ENCODE results near the gene HNRNPC. TPM values are rescaled to one million over a fixed set of nuclear protein-coding genes. Genes with fewer than 3 reads are reported as not detected.
"Not testable (repeated sequence)": the region's sequence is repeated elsewhere in the genome, so short reads cannot be mapped to it uniquely, and the experiment has no call there.

The HNRNPC gene
- total RNA-seq, 1 donor from 2014 or later: 162 TPM

DNA sequence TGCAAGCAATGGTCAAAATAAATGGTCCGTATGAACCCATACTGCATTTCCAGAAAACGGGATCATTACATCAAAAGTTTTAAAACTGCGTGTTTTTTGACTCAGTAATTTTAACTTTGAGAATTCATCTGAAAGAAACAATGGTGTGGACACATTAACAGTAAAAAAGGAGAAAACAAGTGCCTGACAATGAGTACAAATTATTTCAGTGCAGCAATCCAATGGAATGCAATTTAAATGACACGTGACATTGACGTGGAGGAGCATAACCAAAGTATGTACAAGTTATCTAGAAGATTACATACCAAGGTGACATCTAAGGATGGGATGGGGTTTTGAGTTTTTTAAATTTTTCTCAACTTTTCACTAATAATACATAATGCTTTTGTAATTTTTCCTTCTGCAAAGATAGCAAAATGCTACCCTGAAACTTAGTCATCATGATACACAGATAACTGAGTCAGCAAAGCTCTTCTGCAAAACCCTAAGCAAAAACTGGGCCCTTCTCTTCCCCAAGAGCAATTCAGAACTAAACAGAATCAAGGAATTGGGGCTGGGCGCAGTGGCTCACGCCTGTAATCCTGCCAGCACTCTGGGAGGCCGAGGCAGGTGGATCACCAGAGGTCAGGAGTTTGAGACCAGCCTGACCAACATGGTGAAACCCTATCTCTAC, 20.4 kb downstream of the HNRNPC start:
- DNase-seq (ENCODE audit: low spot score) (no peak), ATAC-seq (no peak)

DNA sequence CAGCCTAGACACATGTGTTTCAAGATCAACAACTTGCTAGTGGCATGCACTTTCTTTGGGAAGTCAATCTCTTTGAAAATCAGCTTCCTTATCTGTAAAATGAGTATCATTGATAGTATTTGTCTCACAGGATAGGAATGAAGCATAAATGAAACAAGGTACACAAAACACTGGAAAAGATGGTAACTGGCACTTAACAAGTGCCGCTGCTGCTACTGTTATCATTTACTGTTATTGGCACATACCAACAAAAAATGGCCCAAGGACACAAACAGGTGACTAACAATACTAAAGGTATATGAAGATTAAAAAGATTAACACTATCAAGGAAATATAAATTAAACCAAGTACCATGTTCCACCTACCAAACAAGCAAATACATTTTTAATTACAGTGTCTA, 20.9 kb downstream of the HNRNPC start:
- DNase-seq (ENCODE audit: low spot score) (no peak), ATAC-seq (no peak)

DNA sequence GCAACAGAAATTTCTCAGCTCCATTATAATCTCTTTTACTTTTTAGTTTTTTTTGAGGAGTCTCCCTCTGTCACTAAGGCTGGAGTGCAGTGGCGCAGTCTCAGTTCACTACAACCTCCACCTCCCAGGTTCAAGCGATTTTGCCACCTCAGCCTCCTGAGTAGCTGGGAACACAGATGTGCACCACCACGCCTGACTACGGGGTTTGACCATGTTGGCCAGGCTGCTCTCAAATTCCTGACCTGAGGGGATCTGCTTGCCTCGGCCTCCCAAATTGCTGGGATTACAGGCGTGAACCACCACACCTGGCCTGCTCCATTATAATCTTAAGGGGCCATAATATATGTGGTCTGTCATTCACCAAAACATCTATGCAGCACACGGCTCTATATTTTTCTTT, 23.4 kb downstream of the HNRNPC start:
- DNase-seq (ENCODE audit: low spot score) (no peak), ATAC-seq (no peak)

DNA sequence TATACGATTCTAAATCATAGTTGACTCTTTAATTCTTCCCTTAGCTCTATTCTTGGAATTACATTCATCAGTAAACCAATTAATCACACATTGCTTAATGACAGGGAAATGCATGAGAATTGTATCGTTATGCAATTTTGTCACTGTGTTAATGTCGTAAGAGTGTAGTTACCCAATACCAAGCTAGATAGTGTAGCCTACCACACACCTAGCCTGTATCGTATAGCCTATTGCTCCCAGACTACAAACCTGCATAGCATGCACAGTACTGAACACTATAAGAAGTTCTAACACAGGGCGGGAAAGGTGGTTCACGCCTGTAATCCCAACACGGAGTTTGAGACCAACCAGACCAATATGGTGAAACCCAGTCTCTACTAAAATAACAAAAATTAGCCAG, 24.7 kb downstream of the HNRNPC start:
- peak; percentile 69 for ATAC-seq

DNA sequence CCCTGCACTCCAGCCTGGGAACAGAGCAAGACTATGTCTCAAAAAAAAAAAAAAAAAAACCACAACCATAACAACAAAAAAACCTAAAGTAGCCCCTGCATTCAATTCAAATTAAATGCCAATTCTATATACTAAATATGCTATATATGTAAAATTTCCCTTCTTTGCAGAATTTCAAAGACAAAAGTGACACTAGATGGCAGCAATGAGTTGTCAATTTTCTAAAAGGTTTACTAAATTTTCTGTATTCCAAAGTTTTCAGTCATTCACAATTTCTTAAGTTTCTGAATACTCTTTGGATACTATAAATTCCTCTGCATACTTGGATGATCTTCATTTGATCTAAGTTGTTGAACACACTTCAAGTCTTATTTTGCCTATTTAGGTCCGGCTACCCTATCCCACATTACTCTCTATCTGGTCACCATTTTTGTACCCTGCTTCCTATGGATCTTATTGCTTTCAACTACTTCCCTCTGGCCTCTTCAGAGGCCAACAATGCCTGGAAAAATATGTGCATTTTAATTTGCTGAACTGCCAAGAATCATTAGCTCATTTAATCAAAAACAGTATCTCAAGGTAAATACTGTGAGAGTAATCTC, 27.9 kb downstream of the HNRNPC start:
- no peak for ATAC-seq

More for the DNA sequence above, 24.7 kb downstream of the HNRNPC start:
- no peak for DNase-seq (ENCODE audit: low spot score)

DNA sequence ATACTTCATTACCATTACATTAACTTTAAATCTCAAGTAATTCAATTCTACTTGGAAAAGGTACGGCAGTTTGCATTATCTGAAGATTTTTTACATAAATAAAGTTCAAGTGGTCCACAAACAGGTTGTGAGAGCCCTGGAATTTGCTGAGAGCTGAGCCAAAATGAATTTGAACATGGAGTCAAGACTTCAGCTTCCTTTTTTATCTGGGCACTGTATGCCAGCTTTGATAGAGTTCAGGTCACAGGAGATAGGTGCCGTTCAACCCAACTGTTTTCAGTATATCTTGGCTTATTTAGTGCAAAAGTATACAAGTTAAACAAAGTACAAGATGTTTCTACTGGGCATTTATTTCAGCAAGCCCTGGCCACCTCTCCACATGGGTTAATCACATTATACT, 28.8 kb downstream of the HNRNPC start:
- ATAC-seq (no peak), DNase-seq (ENCODE audit: low spot score) (no peak)

More for the DNA sequence above, 27.9 kb downstream of the HNRNPC start:
- no peak for DNase-seq (ENCODE audit: low spot score)

DNA sequence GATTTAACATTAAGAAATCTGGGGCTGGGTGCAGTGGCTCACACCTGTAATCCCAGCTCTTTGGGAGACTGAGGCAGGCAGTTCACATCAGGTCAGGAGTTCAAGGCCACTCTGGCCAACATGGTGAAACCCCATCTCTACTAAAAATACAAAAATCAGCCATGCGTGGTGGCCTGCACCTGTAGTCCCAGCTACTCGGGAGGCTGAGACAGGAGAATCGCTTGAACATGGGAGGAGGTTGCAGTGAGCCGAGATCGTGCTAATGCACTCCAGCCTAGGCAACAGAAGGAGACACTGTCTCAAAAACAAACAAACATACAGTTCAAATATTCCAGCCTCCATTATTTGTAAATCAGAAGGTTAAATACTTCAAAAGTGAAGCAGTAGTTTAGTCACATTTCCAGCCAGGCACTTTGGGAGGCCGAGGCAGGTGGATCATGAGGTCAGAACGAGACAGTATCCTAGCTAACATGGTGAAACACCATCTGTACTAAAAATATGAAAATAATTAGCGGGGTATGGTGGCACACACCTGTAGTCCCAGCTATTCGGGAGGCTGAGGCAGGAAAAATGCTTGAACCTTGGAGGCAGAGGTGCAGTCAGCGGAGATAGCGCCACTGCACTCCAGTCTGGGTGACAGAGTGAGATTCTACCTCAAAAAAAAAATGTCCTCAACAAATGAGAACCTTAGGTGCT, 30.3 kb downstream of the HNRNPC start:
- no peak for ATAC-seq
- no peak for DNase-seq (ENCODE audit: low spot score)

DNA sequence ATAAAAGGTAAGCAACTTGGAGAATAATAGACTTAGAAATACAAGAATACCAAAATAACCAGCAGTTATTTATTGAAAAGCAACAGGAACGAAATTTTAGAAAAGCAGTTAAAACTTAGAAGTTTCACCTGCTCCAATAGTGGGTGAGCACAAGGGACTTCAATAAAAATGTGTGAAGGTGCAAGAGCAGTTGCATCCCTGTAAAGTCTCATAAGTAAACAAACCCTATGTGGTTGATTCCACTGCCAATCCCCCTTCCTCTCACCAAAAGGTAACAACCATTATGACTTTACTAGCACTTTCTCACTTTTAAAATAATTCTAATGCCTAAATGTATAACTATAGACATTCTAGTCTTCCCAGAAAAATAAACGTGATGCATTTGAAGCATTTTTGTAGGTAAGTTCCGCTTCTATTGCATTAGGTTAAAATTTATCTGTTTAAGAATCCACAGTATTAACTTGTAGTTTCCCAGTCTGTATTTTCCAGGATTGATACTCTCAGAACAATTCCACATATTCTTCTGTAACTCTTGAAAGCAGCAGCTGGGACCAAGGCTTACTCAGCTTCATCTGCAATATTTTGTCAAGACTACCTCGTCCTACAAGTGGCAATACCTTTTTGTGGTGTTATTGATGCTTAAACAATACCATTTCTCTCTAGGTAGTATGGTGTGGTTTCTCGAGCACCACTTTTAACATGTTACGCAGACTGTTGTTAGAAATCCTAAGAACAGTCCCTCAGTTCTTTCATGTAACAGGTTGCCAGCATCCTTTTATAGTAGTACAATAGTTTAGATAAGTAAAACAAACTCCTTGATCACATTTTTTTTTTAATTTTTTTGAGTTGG, 32.1 kb downstream of the HNRNPC start:
- ATAC-seq (no peak), DNase-seq (ENCODE audit: low spot score) (no peak)

DNA sequence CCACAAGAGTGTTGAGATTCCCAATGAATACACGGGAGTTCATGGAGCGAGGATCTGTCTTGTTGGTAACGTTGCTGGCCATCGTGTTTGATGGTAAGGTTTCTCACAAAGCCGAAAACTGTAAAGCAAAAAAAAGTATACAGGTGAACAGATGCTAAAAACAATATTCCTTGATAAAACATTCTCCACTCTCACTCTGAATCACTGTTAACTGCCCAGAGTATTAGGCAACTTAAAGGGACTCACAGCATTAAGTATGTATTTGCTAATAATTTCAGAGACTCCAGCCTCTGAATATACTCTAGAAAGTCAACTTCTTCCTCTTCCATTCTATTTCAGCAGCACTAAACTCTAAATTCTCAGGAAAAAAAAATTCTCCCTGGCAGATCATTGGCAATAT, 35.1 kb downstream of the HNRNPC start:
- DNase-seq (ENCODE audit: low spot score) (no peak), ATAC-seq (no peak)

DNA sequence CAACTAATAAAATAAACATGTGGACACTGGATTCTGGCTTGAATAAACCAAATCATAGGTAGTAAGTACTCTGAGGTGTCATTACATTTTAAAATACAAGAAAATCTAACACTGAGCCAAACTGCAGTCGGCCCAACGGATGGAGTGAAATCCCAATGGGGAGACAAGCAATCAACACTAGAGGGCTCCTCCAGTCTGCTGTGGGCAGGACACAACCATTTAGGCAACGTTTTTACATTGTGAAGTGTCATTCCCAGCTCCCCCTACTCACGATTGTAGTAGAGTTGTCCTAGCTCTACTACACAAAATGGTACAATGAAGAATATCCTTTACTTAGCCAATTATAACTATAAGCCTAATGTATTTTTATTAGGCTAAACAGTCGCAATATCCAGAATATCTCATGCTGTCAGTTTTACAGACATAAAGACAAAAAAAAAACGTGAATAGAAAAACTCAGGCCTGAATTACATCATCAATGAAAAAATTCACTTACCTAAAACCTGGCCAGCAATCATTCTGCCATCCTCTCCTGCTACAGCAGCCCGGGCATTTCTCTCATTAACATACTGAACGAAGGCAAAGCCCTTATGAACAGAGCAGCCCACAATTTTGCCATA, 35.7 kb downstream of the HNRNPC start:
- DNase-seq (ENCODE audit: low spot score) (no peak), ATAC-seq (peak; percentile 55)

DNA sequence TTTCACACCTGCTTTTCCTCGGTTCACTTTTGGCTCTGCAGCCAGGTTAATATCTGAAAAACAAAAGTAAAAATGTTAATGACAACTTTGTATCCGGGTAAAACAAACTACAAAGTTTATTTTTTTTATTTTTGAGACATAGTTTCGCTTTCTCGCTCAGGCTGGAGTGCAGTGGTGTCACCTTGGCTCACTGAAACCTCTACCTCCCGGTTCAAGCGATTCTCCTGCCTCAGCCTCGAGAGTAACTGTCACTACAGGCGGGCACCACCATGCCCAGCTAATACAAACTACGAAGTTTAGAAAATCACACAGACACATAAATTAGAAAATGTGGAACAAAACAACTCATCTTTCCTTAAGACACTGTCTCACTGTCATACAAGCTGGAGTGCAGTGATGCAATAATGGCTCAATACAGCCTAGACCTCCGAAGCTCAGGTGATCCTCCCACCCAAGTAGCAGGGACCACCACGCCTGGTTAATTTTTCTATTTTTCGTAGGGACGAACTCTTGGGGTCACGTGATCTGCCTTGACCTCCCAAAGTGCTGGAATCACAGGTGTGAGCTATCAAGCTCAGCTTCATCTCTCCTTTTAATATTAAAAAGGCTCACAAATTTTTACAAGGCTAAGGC, 38.1 kb downstream of the HNRNPC start:
- ATAC-seq: no peak

DNA sequence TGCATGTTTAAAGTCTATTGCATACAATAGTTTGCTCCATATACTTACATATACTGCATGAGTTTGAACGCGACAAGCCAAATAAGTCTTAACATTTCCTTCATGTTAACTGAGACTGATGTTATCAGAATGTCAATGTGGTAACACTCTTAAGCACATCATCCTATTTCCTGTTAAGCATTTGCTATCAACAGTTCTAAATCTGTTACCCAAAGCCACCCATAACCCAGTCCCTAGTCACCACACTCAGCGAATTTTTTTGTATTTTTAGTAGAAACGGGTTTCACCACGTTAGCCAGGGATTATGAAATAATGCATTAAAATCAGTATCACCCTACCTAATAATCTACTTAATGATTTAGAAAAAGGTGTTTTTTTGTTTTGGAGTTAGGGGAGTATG, 39.4 kb downstream of the HNRNPC start:
- DNase-seq (ENCODE audit: low spot score): no peak

More for the DNA sequence above, 38.1 kb downstream of the HNRNPC start:
- no peak for DNase-seq (ENCODE audit: low spot score)

DNA sequence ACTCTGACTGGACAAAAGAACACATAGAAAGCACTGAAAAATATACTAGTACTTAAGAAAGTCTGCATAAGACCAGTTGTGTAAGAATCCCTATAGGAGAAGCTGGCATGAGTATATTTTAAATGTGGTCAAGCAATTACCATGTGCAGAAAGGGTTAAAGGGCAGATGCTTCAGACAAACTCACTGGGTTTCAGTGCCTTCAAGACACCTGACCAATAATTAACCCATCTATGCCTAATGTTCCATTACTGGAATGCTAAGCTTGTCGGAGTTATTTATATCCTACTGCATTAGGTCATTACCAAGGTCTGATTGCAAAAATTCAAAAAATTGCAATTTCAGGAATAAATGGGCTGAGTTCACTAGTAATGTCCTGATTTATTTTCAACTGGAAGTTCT, 41.3 kb downstream of the HNRNPC start:
- ATAC-seq (no peak), DNase-seq (ENCODE audit: low spot score) (no peak)

More for the DNA sequence above, 39.4 kb downstream of the HNRNPC start:
- ATAC-seq: no peak

DNA sequence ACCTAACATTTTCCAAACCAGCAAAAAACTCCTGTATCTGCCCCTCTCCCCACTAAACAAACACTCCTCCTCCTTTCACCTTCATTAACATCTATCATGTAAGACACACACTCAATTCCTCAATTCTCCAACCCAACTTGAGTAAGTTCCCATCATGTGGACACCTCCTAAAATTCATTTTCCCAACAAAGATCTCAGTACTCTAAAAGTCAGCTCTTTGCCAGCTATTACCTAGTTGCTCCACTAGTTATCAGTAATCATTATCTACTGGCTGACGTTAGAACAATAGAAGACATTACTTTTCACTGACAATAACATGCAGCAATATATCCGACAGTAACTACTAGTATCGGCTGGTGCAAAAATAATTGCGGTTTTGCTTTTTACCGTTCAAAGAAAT, 42.1 kb downstream of the HNRNPC start:
- ATAC-seq: no peak
- no peak for DNase-seq (ENCODE audit: low spot score)

DNA sequence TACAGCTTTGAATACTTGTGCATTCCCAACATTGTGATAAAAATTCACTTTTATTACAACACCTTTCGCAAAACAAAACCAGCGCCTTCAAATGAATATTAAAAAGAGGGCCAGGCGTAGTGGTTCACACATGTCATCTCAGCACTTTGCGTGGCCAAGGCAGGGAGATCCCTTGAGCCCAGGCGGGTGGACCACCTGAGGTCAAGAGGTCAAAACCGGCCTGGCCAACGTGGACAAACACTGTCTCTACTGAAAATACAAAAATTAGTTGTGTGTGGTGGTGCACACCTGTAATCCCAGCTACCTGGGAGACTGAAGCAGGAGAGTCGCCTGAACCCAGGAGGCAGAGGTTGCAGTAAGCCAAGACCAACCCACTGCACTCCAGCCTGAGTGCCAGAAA, 42.8 kb downstream of the HNRNPC start:
- ATAC-seq (no peak), DNase-seq (ENCODE audit: low spot score) (no peak)

DNA sequence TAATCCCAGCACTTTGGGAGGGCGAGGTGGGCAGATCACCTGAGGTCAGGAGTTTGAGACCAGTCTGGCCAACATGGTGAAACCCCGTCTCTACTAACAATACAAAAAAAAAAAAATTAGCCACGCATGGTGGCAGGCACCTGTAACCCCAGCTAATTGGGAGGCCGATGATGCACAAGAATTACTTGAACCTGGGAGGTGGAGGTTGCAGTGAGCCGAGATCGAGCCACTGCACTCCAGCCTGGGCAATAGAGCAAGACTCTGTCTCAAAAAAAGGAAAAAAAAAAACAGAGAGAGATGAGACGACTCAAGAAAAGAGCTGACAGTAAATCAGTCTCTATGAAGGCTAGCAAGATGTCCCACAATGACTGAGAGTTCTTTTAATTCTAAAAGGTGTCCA, 44.1 kb downstream of the HNRNPC start:
- DNase-seq (ENCODE audit: low spot score); ATAC-seq: not testable (repeated sequence)

DNA sequence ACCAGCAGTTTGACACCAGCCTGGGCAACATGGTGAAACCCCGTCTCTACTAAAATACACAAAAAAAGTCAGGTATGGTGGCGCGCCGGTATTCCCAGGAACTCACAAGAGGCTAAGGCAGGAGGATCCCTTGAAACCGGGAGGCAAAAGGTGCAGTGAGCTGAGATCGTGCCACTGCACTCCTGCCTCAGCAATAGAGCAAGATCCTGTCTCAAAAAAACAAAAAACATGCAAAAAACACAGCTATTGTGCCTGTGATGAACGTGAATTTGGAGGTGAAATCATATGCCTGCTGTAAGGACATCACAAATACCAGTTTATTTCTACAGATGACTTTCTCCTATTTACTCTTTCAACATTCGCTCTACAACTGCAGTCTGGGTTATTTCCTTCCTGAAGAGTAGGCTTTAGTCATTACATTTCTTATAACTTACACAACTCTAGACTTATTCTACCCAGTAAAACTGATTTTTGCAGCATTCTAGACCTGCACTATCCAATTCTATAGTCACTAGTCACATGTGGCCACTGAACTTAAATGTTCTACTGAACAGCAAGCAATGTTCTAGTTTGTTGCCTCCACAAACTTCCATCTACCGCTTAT, 48.3 kb downstream of the HNRNPC start:
- ATAC-seq (no peak), DNase-seq (ENCODE audit: low spot score) (no peak)

DNA sequence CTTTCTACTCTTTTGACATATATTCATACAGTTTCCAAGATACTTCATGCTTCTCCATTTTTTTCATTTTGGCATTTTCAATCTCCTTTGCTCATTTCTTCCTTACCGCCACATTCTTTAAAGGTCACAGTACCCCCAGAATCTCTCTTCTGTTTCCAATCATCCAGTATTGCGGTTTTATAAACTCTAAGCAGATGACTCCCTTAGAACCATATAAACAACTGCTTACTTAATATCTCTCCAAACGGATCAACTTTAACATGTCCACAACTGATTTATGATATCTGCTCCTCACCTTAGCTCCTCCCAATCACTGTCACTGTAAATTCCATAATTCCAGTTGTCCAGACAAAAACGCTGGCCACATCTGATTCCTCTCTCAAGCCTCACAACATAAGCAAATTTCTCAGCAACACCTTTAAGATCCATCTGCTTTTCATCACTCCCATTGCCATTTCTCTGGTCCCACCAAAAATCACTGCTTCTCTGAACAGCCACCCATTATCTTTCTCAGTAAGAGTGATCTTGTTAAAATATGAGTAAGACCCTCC, 49.6 kb downstream of the HNRNPC start:
- no peak for DNase-seq (ENCODE audit: low spot score)
- no peak for ATAC-seq

DNA sequence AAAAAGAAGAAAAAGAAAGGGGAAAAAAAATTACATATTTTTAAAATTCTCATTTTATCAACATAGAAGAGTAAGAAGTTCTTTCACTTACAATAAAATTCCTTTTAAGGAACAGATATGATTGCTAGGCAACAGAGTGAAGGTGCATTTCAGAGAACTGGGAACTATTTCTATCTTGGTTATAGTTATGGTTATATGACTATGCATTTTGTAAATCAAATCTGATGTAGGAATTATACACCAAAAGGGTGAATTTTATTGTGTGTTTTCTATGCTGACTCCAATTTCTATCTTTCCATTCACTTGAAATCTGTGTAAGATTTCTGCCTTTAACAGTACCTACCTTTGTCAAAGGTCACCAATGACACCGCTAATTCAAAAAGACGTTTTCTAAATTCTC, 50.1 kb downstream of the HNRNPC start:
- ATAC-seq: no peak

DNA sequence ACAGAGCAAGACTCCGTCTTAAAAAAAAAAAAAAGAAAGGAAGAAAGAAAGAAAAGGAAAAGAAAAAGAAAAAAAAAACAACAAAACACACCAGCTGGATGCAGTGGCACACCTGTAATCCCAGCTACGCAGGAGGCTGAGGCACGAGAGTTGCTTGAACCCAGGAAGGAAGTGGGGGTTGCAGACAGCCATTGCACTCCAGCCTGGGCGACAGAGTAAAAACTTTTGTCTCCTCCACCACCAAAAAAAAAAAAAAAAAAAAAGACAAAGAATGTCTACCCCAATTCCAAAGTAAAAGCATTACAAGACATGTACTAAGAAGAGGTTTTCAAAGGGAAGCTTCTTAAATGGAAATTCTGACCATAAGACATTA, 53.4 kb downstream of the HNRNPC start:
- DNase-seq (ENCODE audit: low spot score) (no peak), ATAC-seq (no peak)

More for the DNA sequence above, 50.1 kb downstream of the HNRNPC start:
- DNase-seq (ENCODE audit: low spot score): no peak
